Endodermal cell (in vitro differentiated cells): ENCODE measurements around the gene PARS2. TPM values are rescaled to one million over a fixed set of nuclear protein-coding genes. Genes with fewer than 3 reads are reported as not detected.

ENCODE experiments used
- DNase-seq: peaks from one replicate; pipeline ENCODE4 v3.0.0-alpha.2; 2017
- H3K27ac ChIP-seq: 2 replicates; pipeline ENCODE4 v1.5.1; 2013; ENCODE audit warnings: mild to moderate bottlenecking, low read depth, low read length, moderate library complexity
- H3K27me3 ChIP-seq: 2 replicates; pipeline ENCODE4 v1.6.1; 2013; ENCODE audit warnings: mild to moderate bottlenecking, low read length, moderate library complexity; ENCODE audit not compliant: insufficient read depth, control insufficient read depth, poor library complexity, severe bottlenecking
- H3K36me3 ChIP-seq: 2 replicates; pipeline ENCODE4 v1.7.0; 2013; ENCODE audit warnings: mild to moderate bottlenecking, low read length, moderate library complexity; ENCODE audit not compliant: control insufficient read depth, insufficient read depth
- H3K4me1 ChIP-seq: one replicate; pipeline ENCODE4 v1.7.0; 2013; ENCODE audit warnings: low read length; ENCODE audit not compliant: control insufficient read depth, insufficient read depth
- H3K4me3 ChIP-seq: 2 replicates; pipeline ENCODE4 v1.5.1; 2013; ENCODE audit warnings: mild to moderate bottlenecking, low read length, moderate library complexity
- H3K9ac ChIP-seq: 2 replicates; pipeline ENCODE4 v1.6.1; 2013; ENCODE audit warnings: mild to moderate bottlenecking, low read length, moderate library complexity; ENCODE audit not compliant: poor library complexity, severe bottlenecking; ENCODE audit errors: extremely low read depth
- H3K9me3 ChIP-seq: 2 replicates; pipeline ENCODE4 v1.6.1; 2013; ENCODE audit warnings: mild to moderate bottlenecking, low read length, moderate library complexity; ENCODE audit not compliant: control insufficient read depth
- H3K27ac Mint-ChIP-seq: 2 replicates; pipeline ENCODE4 v1.8.0; 2020; ENCODE audit warnings: mixed read lengths
- H3K27me3 Mint-ChIP-seq: 2 replicates; pipeline ENCODE4 v1.8.0; 2021; ENCODE audit warnings: mild to moderate bottlenecking, mixed read lengths; ENCODE audit not compliant: insufficient read depth
- H3K36me3 Mint-ChIP-seq: 2 replicates; pipeline ENCODE4 v1.8.0; 2020; ENCODE audit warnings: low read depth, mixed read lengths
- H3K4me1 Mint-ChIP-seq: 2 replicates; pipeline ENCODE4 v1.8.0; 2020; ENCODE audit warnings: mixed read lengths
- H3K4me3 Mint-ChIP-seq: 2 replicates; pipeline ENCODE4 v1.8.0; 2020; ENCODE audit warnings: mild to moderate bottlenecking, moderate library complexity, mixed read lengths
- H3K9me3 Mint-ChIP-seq: 2 replicates; pipeline ENCODE4 v1.8.0; 2020; ENCODE audit warnings: mild to moderate bottlenecking, mixed read lengths
- CTCF ChIP-seq: fragments of 200-600 bp; sonication (generic); conservative IDR thresholded peaks from 2 replicates; pipeline ENCODE4 v1.5.0; 2021; ENCODE audit warnings: antibody characterized with exemption, mild to moderate bottlenecking
- WGBS, 2 experiments: methylation state at CpG; one replicate each; pipeline versions ENCODE4 v1.1.5 to v1.1.7; 2013; ENCODE audit warnings: missing lambda C conversion rate in 2 of 2, mixed read lengths in 1 of 2; ENCODE audit not compliant: insufficient coverage in 1 of 2, insufficient read length in 1 of 2; 5-methylcytosine and 5-hydroxymethylcytosine counted together
- total RNA-seq, 2 donors: library from RNA; stranded (reverse); fragmentation: NEBNext Ultra II Directional in 1 of 2; extraction: Animal tissue kit (Norgen Biotek cat#: 25700) in 1 of 2; gene quantifications; 2 replicates in 1 of 2; 3 replicates in 1 of 2; pipeline ENCODE4 v1.2.1, GENCODE V29; 2021

PARS2 gene
- total RNA-seq, 2 donors from 2014 or later = 8.9 to 9.1 TPM

GRCh38 chr1:54787604-54788003 lies 23.3 kb upstream of the PARS2 start:
- Mint-ChIP-seq H3K36me3 (no peaks in the 10 kb centered on the region), H3K27me3 (peaks cover 25% of the 10 kb centered on the region), H3K9me3 (no peaks in the 10 kb centered on the region), H3K27ac (no peak overlapping the region), H3K4me1 (peaks cover 13% of the 10 kb centered on the region), H3K4me3 (no peak overlapping the region)
- no peaks in the 10 kb centered on the region for H3K4me1 ChIP-seq
- H3K27me3 ChIP-seq = peaks cover 11% of the 10 kb centered on the region
- no peak for TF ChIP-seq CTCF
- DNase-seq = no peak
- H3K27ac ChIP-seq = no peak overlapping the region
- H3K36me3 ChIP-seq = no peaks in the 10 kb centered on the region
- no peaks in the 10 kb centered on the region for H3K9me3 ChIP-seq
- no peak overlapping the region for H3K9ac ChIP-seq
- WGBS, 2 experiments = 87 to 91% methylated on average over 3 to 11 of the region's 11 CpGs
- H3K4me3 ChIP-seq = no peak overlapping the region

- H3K9me3 Mint-ChIP-seq = no peaks in the 10 kb centered on the region
- Histone ChIP-seq H3K36me3 (no peaks in the 10 kb centered on the region), H3K27me3 (peaks cover 19% of the 10 kb centered on the region), H3K9ac (no peak overlapping the region), H3K4me1 (no peaks in the 10 kb centered on the region), H3K9me3 (no peaks in the 10 kb centered on the region), H3K4me3 (no peak overlapping the region), H3K27ac (no peak overlapping the region)
- H3K4me1 Mint-ChIP-seq = peaks cover 13% of the 10 kb centered on the region
- H3K36me3 Mint-ChIP-seq = no peaks in the 10 kb centered on the region
- no peak for DNase-seq
- H3K27ac Mint-ChIP-seq = no peak overlapping the region
- TF ChIP-seq CTCF = no peak
- peaks cover 33% of the 10 kb centered on the region for H3K27me3 Mint-ChIP-seq
- no peak overlapping the region for H3K4me3 Mint-ChIP-seq
- WGBS, 2 experiments = 90 to 100% methylated on average over 4 to 8 of the region's 8 CpGs
Observed at GRCh38 chr1:54786778-54787177, 22.5 kb upstream of the PARS2 start.

GRCh38 chr1:54784066-54784465 lies 19.7 kb upstream of the PARS2 start:
- DNase-seq = no peak
- Mint-ChIP-seq H3K9me3 (no peaks in the 10 kb centered on the region), H3K4me3 (no peak overlapping the region), H3K27ac (no peak overlapping the region), H3K27me3 (peaks cover 58% of the 10 kb centered on the region), H3K4me1 (peaks cover 1% of the 10 kb centered on the region), H3K36me3 (no peaks in the 10 kb centered on the region)
- no peak for TF ChIP-seq CTCF
- H3K4me3 ChIP-seq = no peak overlapping the region
- no peaks in the 10 kb centered on the region for H3K4me1 ChIP-seq
- H3K36me3 ChIP-seq = no peaks in the 10 kb centered on the region
- WGBS, 2 experiments = 100% methylated on average over 2 of the region's 2 CpGs; no CpG with 5 or more reads in 1 of the 2 experiments
- no peak overlapping the region for H3K27ac ChIP-seq
- H3K9ac ChIP-seq = no peak overlapping the region
- no peaks in the 10 kb centered on the region for H3K9me3 ChIP-seq
- H3K27me3 ChIP-seq = peaks cover 43% of the 10 kb centered on the region
